GM12864 (cell line): ENCODE results near the gene RAB3D.

Experiments used
- DNase-seq: peaks from one replicate; pipeline ENCODE4 v3.0.0-alpha.2; 2011; ENCODE audit warnings: low read depth
- H3K4me3 ChIP-seq: 2 replicates; pipeline ENCODE4 v1.5.1; 2011; ENCODE audit warnings: mild to moderate bottlenecking, low read depth, low read length, control low read depth
- CTCF ChIP-seq: IDR thresholded peaks from 2 replicates; pipeline ENCODE4 v1.5.1; 2011; ENCODE audit warnings: low read depth, mild to moderate bottlenecking, moderate library complexity, low read length, control low read depth, inconsistent platforms; ENCODE audit errors: missing control alignments

The RAB3D gene

GRCh38 chr19:11284515-11284914 is 54.9 kb downstream of the RAB3D start:
- no peak for TF ChIP-seq CTCF
- no peak overlapping the region for H3K4me3 ChIP-seq
- no peak for DNase-seq

GRCh38 chr19:11281356-11282049 is 58.0 kb downstream of the RAB3D start:
- no peak for TF ChIP-seq CTCF
- H3K4me3 ChIP-seq = no peak overlapping the region
- no peak for DNase-seq

- DNase-seq = peak; percentile 43
- no peak for TF ChIP-seq CTCF
- no peak overlapping the region for H3K4me3 ChIP-seq
These were observed 59.8 kb downstream of the RAB3D start for GRCh38 chr19:11279505-11280236.

- no peak for DNase-seq
- no peak overlapping the region for H3K4me3 ChIP-seq
- TF ChIP-seq CTCF = no peak
These were observed 60.8 kb downstream of the RAB3D start for GRCh38 chr19:11278670-11279069.

- no peak overlapping the region for H3K4me3 ChIP-seq
- DNase-seq = no peak
- TF ChIP-seq CTCF = no peak
These were observed 64.8 kb downstream of the RAB3D start for GRCh38 chr19:11274533-11275086.

- H3K4me3 ChIP-seq = no peak overlapping the region
- no peak for DNase-seq
- no peak for TF ChIP-seq CTCF
These were observed 65.5 kb downstream of the RAB3D start for GRCh38 chr19:11273989-11274388.
